K562 (cell line): ENCODE measurements around the gene ERVH48-1. TPM values are rescaled to one million over a fixed set of nuclear protein-coding genes. Genes with fewer than 3 reads are reported as not detected.

ENCODE experiments used
- CHAMP1 ChIP-seq: fragments of 450-650 bp; IDR thresholded peaks from 2 replicates; pipeline ENCODE4 v1.6.1; 2016; ENCODE audit warnings: mild to moderate bottlenecking
- ELF2 ChIP-seq: fragments of 250-450 bp; sonication (Bioruptor Pico); IDR thresholded peaks from 2 replicates; pipeline ENCODE4 v1.5.0; 2021; ENCODE audit warnings: mild to moderate bottlenecking
- FOXJ3 ChIP-seq: sonication (generic); formaldehyde crosslinking; IDR thresholded peaks from 2 replicates; pipeline ENCODE4 v1.4.0; 2020; ENCODE audit warnings: mild to moderate bottlenecking, missing genetic modification reagents
- GATAD2B ChIP-seq: fragments of 450-650 bp; IDR thresholded peaks from 2 replicates; pipeline ENCODE4 v1.6.1; 2017; ENCODE audit warnings: mild to moderate bottlenecking, borderline replicate concordance
- HEY1 ChIP-seq: fragments of 250-450 bp; sonication (Bioruptor Pico); IDR thresholded peaks from 2 replicates; pipeline ENCODE4 v1.5.0; 2020; ENCODE audit warnings: mild to moderate bottlenecking, moderate library complexity, borderline replicate concordance
- HMG20B ChIP-seq: fragments of 250-450 bp; sonication (Bioruptor Pico); IDR thresholded peaks from 2 replicates; pipeline ENCODE4 v1.5.0; 2021; ENCODE audit warnings: mild to moderate bottlenecking
- IRF9 ChIP-seq: fragments of 450-650 bp; IDR thresholded peaks from 2 replicates; pipeline ENCODE4 v1.6.1; 2016; ENCODE audit warnings: missing biosample characterization, missing genetic modification characterization
- JUN ChIP-seq, 2 experiments: sonication (generic) in 1 of 2; formaldehyde crosslinking in 1 of 2; IDR thresholded peaks; 2 replicates each; pipeline versions ENCODE4 v1.6.1 to v1.8.0; 2012 to 2022; ENCODE audit warnings: borderline replicate concordance in 2 of 2, mild to moderate bottlenecking in 2 of 2, improper control_type of control experiment in 1 of 2, low read depth in 1 of 2, low read length in 1 of 2, missing genetic modification reagents in 1 of 2
- JUND ChIP-seq, 2 experiments: IDR thresholded peaks; 2 replicates in 1 of 2; 3 replicates in 1 of 2; pipeline ENCODE4 v1.6.1; 2011; ENCODE audit warnings: borderline replicate concordance in 2 of 2, low read depth in 2 of 2, low read length in 2 of 2, improper control_type of control experiment in 1 of 2, missing biosample characterization in 1 of 2, missing genetic modification characterization in 1 of 2, missing genetic modification reagents in 1 of 2
- KAT8 ChIP-seq: fragments of 450-650 bp; IDR thresholded peaks from 2 replicates; pipeline ENCODE4 v1.6.1; 2016; ENCODE audit warnings: low read depth, mild to moderate bottlenecking
- NFATC3 ChIP-seq: fragments of 450-650 bp; IDR thresholded peaks from 2 replicates; pipeline ENCODE4 v1.6.1; 2017; ENCODE audit warnings: mild to moderate bottlenecking
- RBFOX2 ChIP-seq: fragments of 200-400 bp; formaldehyde crosslinking; IDR thresholded peaks from 2 replicates; pipeline ENCODE4 v1.6.1; 2017; ENCODE audit warnings: low read depth, mild to moderate bottlenecking, low read length, moderate library complexity
- RFX1 ChIP-seq: fragments of 450-650 bp; IDR thresholded peaks from 2 replicates; pipeline ENCODE4 v1.6.1; 2016; ENCODE audit warnings: mild to moderate bottlenecking, moderate library complexity
- SAFB2 ChIP-seq: fragments of 200-400 bp; formaldehyde crosslinking; IDR thresholded peaks from 2 replicates; pipeline ENCODE4 v1.6.1; 2018; ENCODE audit warnings: borderline replicate concordance, low read length, low read depth, moderate library complexity; ENCODE audit not compliant: severe bottlenecking
- SLC30A9 ChIP-seq: fragments of 250-450 bp; sonication (Bioruptor Pico); IDR thresholded peaks from 2 replicates; pipeline ENCODE4 v1.8.0; 2022; ENCODE audit warnings: mild to moderate bottlenecking, moderate library complexity
- SMC3 ChIP-seq: conservative IDR thresholded peaks from 2 replicates; pipeline ENCODE4 v1.6.1; 2011; ENCODE audit warnings: low read depth, low read length, improper control_type of control experiment; ENCODE audit not compliant: insufficient read depth
- SNIP1 ChIP-seq: fragments of 450-650 bp; IDR thresholded peaks from 2 replicates; pipeline ENCODE4 v1.7.1; 2017; ENCODE audit warnings: low read depth, mild to moderate bottlenecking
- STAT5A ChIP-seq: IDR thresholded peaks from 2 replicates; pipeline ENCODE4 v1.6.1; 2012; ENCODE audit warnings: low read length, inconsistent platforms, borderline replicate concordance
- TAF9B ChIP-seq: fragments of 450-650 bp; IDR thresholded peaks from 2 replicates; pipeline ENCODE4 v1.6.1; 2018; ENCODE audit warnings: mild to moderate bottlenecking; ENCODE audit not compliant: partially characterized antibody
- ZBTB17 ChIP-seq: fragments of 450-650 bp; formaldehyde crosslinking; IDR thresholded peaks from 2 replicates; pipeline ENCODE4 v1.4.0; 2020; ENCODE audit warnings: mild to moderate bottlenecking
- ZC3H8 ChIP-seq: fragments of 450-650 bp; IDR thresholded peaks from 2 replicates; pipeline ENCODE4 v1.6.1; 2017
- ZFX ChIP-seq: sonication (generic); formaldehyde crosslinking; IDR thresholded peaks from 2 replicates; pipeline ENCODE4 v1.8.0; 2022; ENCODE audit warnings: mild to moderate bottlenecking, missing genetic modification reagents, moderate library complexity
- ZNF12 ChIP-seq: sonication (generic); formaldehyde crosslinking; IDR thresholded peaks from 2 replicates; pipeline ENCODE4 v1.4.0; 2020; ENCODE audit warnings: mild to moderate bottlenecking, missing genetic modification reagents
- ZNF274 ChIP-seq: IDR thresholded peaks from 2 replicates; pipeline ENCODE4 v1.6.1; 2011; ENCODE audit warnings: low read depth, mild to moderate bottlenecking, low read length, moderate library complexity, borderline replicate concordance
- ZNF644 ChIP-seq: fragments of 200-800 bp; sonication (Bioruptor generic); IDR thresholded peaks from 2 replicates; pipeline ENCODE4 v1.6.1; 2016; ENCODE audit warnings: low read depth, missing genetic modification characterization, missing compliant biosample characterization
- ZNF699 ChIP-seq: fragments of 250-450 bp; sonication (Bioruptor Pico); IDR thresholded peaks from 2 replicates; pipeline ENCODE4 v1.8.0; 2021; ENCODE audit warnings: mild to moderate bottlenecking, moderate library complexity; ENCODE audit not compliant: insufficient replicate concordance
- polyA plus RNA-seq, 8 experiments: library from polyadenylated mRNA; depleted of rRNA in 4 of 8; stranded (reverse) in 5 of 8; unstranded in 3 of 8; fragments of >200 nt; fragmentation: Nextera tagmentation in 2 of 8; fragmentation: Illumina TruSeq in 1 of 8; extraction: Ambion mirVana in 2 of 8; extraction: Trizol in 1 of 8; gene quantifications; 2 replicates each; pipeline versions ENCODE4 v1.2.1 to v1.2.3, GENCODE V29; 2011 to 2014; ENCODE audit warnings: inconsistent platforms in 1 of 8, missing spikeins in 1 of 8
- total RNA-seq, 7 experiments: library from RNA; depleted of rRNA in 6 of 7; stranded (reverse); fragments of >200 nt in 6 of 7; fragmentation: Illumina TruSeq in 2 of 7; extraction: Trizol in 2 of 7; gene quantifications; 2 replicates each; pipeline versions ENCODE4 v1.2.1 to v1.2.3, GENCODE V29; 2011 to 2021; ENCODE audit warnings: low replicate concordance in 1 of 7

The ERVH48-1 gene
- total and polyA plus RNA-seq, 9 of the 15 experiments (the other 6 are each of a cell fraction or from before 2014, with no cell fraction given): 0.08 to 0.49 (median 0.16) TPM; not detected in 3

- TF ChIP-seq JUND (IDR thresholded peaks at IDR 0.05; ENCODE audit: borderline replicate concordance, low read depth, low read length) (peak; percentile 93), JUND (tag; IDR thresholded peaks at IDR 0.05; ENCODE audit: borderline replicate concordance, low read depth, low read length) (peak; percentile 81; the same call in 2 of the 3 replicates), HMG20B (no peak), HEY1 (CRISPR knock-in tag) (no peak), ZNF274 (no peak), IRF9 (tag) (no peak), RBFOX2 (peak; percentile 99), ZC3H8 (no peak), JUN (IDR thresholded peaks at IDR 0.05; ENCODE audit: borderline replicate concordance, low read depth, low read length) (peak; percentile 96), JUN (CRISPR knock-in tag; IDR thresholded peaks at IDR 0.05; ENCODE audit: borderline replicate concordance) (peak; percentile 51; the same call in 1 of the 2 replicates), RFX1 (no peak), GATAD2B (no peak), CHAMP1 (no peak; the same call in 1 of the 2 replicates), NFATC3 (no peak), ZBTB17 (CRISPR knock-in tag) (peak; percentile 48; the same call in 1 of the 2 replicates), STAT5A (0 out of 2 replicates have a peak, but pooled peaks have one; percentile 25), TAF9B (peak; percentile 92), ZNF644 (tag) (no peak), ZNF12 (CRISPR knock-in tag) (peak; percentile 58; the same call in 1 of the 2 replicates), ZFX (peak; percentile 69), ZNF699 (CRISPR knock-in tag) (no peak), KAT8 (no peak), ELF2 (CRISPR knock-in tag) (peak; percentile 99), FOXJ3 (no peak), SMC3 (no peak), SNIP1 (no peak), SAFB2 (no peak), SLC30A9 (0 out of 2 replicates have a peak, but pooled peaks have one; percentile 27)
Observed at GRCh38 chr21:42878993-42879787, 46.2 kb downstream of the ERVH48-1 start, which contains the start of gene WDR4 (continued).
